HG03460 (cell line): ENCODE results near the gene FER.

Experiments used
- ATAC-seq: cut with Tn5 transposase; IDR thresholded peaks from one replicate; pipeline ENCODE4 v1.9.1; 2021; ENCODE audit not compliant: unreplicated experiment

The FER gene

DNA sequence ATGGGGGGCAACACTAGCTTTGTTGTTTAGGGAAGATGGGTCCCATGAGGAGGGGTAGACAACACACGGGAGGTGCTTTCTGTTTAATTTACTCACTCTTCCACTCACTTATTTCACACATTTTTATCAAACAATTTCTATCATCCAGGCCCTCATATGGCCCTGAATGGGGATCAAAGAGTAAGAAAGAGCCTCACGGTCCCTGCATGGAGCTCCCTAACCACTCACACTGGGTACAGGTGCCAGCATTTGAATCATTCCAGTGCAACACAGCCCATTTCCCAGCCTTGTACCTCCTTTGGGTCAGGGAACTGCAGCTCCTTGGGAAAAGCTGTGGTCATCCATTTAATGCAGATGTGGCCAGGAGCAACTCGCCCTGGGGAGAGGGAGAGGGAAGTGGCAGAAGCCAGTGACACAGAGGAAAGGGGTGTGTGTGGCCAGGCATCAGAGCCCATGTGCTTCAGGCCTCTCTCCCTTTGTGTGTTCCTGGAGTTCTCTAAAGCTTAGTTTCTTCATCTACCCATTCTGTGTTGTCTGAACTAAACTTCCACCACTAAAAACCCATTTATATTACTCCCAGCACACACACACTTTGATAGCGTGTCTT is 476.7 kb downstream of the FER start:
- no peak for ATAC-seq

DNA sequence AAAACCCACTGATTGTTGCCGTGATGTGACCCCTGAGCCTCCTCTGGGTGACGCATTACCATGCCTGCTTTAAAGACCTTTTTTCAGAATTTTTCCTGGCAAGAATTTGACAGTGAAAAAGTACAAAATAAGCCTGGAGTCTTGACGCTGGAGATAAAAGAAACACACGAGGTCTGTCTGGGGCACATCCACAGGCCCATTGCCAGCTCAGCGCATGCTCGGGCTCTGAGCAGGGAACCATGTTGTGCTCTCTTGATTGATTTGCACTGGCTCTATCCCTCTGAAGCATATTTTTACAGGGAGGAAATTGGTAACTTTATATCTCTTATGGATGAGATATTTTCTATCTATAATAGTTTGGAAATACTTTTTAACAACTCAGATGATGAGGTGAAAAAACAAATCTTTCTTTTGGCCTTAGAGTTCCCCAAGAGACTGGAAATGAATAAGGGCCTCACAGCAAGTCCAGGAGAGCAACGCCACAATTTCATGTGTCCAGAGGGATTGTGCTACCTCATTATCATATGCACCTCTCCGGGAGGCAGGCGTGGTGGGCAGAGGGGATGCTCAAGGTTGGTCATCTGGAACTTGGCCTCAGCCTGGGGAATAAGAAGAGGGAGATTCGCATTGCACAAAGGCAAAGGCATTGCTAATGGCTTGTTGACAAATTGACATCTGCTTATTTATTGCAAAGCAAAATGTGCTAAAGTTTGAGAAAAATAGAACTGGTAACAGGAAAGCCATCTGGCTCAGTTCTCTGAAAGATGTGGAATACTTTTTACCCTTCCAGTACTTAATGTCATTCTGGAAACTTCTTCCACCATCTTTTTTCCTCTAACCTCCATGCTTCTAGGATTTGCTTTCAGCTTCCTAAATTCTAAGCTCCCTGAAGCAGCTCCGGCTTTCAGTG is 478.3 kb downstream of the FER start:
- no peak for ATAC-seq

DNA sequence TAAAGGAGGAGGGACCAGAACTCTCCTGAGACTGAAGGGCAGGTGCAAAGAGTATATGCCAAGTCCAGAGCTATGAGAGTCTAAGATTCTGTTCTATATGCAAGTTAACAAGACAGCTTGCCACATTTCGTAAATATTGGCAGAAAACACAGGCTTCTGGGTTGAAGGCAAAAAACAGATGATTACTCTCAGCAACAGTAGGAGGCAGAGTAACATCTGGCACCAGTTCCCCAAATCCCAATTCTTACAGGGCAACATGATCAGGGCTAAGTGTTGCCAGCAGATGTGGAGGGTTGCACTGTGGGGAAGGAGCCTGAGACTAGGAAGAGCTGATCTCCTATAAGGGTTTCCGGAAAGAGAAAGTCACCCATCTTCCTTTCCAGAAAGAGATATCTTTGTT is 482.7 kb downstream of the FER start:
- ATAC-seq: no peak

DNA sequence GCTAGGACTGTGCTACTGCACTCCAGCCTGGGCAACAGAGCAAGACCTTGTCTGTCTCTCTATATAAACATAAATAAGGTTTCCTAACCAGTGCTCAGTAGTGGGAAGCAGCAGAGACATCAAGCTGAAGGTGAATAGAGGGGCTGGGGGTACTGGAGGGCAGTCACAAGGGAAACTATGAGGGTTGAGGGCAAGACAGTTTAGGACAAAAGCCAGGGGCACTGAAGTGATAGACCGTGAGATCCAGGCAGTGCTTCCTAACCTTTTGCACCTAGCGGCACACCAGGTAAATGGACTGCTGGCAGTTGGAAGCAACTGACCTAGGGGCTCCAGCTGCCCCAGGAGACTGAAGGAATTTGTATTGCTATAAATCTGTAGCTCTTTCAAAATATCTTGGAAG is 483.6 kb downstream of the FER start:
- no peak for ATAC-seq

DNA sequence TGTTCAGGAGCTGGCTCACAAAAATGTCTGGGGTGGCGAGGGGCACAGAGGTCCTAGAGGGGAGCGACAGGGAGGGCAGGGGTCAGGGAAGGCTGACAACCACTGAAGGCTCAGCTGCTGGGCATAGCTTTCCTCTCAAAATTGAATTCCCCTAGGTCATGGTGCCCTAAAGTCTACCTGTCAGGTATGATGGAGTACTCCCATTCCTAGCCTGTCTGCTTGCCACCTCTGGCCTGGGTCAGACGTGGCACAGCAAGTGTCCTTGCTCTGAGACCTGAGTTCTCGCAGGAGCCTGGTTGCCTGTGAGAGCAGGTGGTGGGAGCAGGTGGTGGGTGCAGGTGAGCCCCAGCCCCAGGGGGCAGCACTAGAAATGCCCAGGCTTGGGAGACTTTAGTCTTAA is 486.7 kb downstream of the FER start:
- ATAC-seq: no peak

DNA sequence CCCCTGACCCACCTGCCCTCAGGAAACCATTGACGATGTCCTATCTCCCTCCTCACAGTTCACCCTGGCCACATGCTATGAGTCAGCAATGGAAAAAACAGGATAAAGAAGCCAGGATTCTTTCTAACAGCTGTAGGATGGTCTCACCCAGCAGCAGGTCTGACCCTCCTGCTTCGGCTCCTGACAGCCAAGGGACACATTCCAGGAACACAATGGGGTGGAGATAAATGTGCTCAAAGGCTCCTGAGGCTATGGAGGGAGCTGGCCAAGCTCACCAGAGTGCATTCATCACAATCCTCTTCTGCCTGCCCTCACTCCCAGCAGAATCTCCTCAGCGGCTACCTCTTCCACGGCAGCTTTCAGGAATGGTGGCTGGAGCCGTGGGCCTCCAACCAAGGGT is 491.8 kb downstream of the FER start:
- no peak for ATAC-seq

DNA sequence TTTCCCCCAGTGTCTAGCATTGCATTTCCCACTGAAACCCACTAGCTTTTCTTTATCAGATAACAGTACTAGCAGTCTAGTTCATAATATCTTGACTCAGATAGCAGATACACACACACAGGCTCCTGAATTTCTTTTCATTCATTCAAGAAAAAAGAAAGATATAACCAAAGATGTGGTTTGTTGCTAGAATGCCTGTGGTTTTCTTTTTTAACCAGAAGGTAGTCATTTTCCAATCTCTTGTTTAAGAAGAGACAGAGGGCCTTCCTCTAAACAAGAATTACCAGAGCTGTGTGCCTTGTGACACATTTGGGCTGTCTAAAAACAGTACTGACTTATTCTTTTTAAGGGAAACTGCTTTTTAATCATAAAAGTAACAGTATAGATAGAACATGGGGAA is 494.8 kb downstream of the FER start:
- ATAC-seq: no peak

DNA sequence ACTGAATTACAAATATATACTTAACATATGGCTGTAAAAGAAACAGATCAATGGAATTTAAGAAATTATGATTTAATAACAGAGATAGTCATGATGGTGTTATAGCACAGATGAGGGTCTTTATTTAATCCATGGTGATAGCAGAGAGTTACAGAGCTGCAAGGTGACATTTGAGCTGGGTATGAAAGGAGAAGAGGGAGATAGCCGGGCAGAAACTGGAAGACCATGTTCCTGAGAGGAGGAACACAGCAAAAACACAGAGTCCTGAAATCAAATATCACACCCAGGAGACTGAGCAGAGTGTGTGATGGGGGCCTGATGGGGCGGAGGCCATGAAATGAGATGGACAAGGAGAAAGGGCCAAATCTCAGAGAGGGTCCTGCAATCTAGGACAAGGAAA is 498.7 kb downstream of the FER start:
- no peak for ATAC-seq
